LNCaP clone FGC (cell line): ENCODE results near the gene HECTD1.
"Not testable (repeated sequence)": the region's sequence is repeated elsewhere in the genome, so short reads cannot be mapped to it uniquely, and the experiment has no call there.

Experiments used
- DNase-seq: peaks from one replicate; pipeline ENCODE4 v3.0.0-alpha.2; 2011; ENCODE audit warnings: low read depth
- H3K4me3 ChIP-seq: 2 replicates; pipeline ENCODE4 v1.5.1; 2011; ENCODE audit warnings: mild to moderate bottlenecking, low read depth, low read length, control low read depth
- CTCF ChIP-seq: IDR thresholded peaks from 2 replicates; pipeline ENCODE4 v1.5.1; 2012; ENCODE audit warnings: mild to moderate bottlenecking; ENCODE audit not compliant: control insufficient read depth, insufficient read depth; ENCODE audit errors: extremely low read depth

The HECTD1 gene

DNA sequence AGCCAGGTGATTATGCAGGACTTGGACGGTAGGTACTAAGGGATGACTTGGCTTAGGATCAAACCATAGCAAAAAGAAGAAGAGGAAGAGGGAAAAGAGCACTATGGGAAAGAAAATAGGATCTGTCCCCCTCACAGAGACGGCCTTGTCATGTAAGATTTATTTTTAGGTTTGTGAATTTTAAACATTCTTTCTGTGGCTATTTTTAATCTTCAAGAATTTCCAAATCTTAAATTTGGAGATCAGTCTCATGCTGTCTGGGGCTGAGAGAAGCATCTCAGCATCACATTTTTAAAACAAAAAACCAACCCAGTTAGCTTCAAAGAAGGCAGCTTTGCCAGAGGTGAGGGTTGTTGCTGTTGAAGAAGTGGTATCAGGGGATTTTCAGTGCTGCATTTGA lies 128.8 kb downstream of the HECTD1 start:
- TF ChIP-seq CTCF: no peak
- DNase-seq: no peak
- no peak overlapping the region for H3K4me3 ChIP-seq

GRCh38 chr14:31075144-31075543 lies 132.4 kb downstream of the HECTD1 start:
- DNase-seq: no peak
- TF ChIP-seq CTCF: no peak
- no peak overlapping the region for H3K4me3 ChIP-seq

GRCh38 chr14:31071151-31071550 lies 136.4 kb downstream of the HECTD1 start:
- DNase-seq: no peak
- TF ChIP-seq CTCF: no peak
- no peak overlapping the region for H3K4me3 ChIP-seq

DNA sequence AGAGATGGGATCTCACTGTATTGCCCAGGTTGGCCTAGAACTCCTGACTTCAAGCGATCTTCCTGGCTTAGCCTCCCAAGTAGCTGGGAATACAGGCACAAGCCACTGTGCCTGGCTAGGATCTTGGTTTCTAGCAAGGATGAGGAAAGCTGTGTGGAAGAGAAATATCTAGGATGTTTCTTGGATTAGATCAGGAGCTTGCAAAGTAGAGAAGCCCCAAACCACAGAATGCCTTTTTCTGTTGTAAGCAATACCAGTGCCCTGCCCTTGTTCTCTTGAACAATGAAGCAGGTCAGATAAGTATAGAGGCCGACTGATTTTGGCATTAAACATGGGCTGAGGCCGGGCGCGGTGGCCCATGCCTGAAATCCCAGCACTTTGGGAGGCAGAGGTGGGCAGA lies 137.2 kb downstream of the HECTD1 start:
- no peak for DNase-seq
- no peak overlapping the region for H3K4me3 ChIP-seq
- TF ChIP-seq CTCF: no peak

DNA sequence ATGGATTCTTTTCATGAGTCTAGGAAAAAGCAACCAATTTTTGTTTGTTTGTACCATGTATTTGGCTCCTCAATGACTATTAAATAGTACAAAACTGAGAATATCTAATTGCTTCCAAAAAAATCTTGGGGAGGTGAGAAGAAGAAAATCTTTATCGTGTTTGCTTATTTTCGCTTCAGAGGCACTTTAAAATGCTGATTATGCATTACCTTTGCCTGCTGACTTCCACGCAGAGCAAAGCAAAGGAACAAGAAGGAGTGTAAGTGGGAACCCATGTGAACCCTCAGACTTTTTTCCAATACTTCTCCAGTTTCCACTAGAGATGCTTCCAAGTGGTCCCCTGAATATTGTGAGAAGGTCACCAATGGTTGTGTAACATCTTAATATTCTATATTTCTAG lies 138.2 kb downstream of the HECTD1 start:
- H3K4me3 ChIP-seq: no peak overlapping the region
- no peak for TF ChIP-seq CTCF

GRCh38 chr14:31068235-31068634 lies 139.4 kb downstream of the HECTD1 start:
- DNase-seq: no peak
- no peak for TF ChIP-seq CTCF
- no peak overlapping the region for H3K4me3 ChIP-seq

More for the DNA sequence above, 138.2 kb downstream of the HECTD1 start:
- DNase-seq: no peak

GRCh38 chr14:31062908-31063307 lies 144.7 kb downstream of the HECTD1 start:
- not testable (repeated sequence) for DNase-seq

More at GRCh38 chr14:31062908-31063307, 144.7 kb downstream of the HECTD1 start:
- H3K4me3 ChIP-seq: not testable (repeated sequence)
